IPS-NIHi11 (cell line): ENCODE results near the gene TMEM91.
A peak's percentile ranks its signal among the peaks of the same experiment; 100 is the strongest.
"Not testable (repeated sequence)": the region's sequence is repeated elsewhere in the genome, so short reads cannot be mapped to it uniquely, and the experiment has no call there.

Source experiments
- DNase-seq: peaks from one replicate; pipeline ENCODE4 v3.0.0; 2012; ENCODE audit warnings: mixed read lengths, low spot score

Gene TMEM91

GRCh38 chr19:41376241-41376997, at the start of gene TMEM91:
TSS of gene TMEM91 (plus strand) at chr19:41376533. CDS start at chr19:41378310, 1,777 bp downstream.
- peak; percentile 84 for DNase-seq

- DNase-seq: no peak
Measured at GRCh38 chr19:41327076-41327575, 49.2 kb upstream of the TMEM91 start.

- DNase-seq: peak; percentile 76
Measured at GRCh38 chr19:41327576-41328156, 48.7 kb upstream of the TMEM91 start.

GRCh38 chr19:41328157-41328841, 48.0 kb upstream of the TMEM91 start:
- DNase-seq: no peak

DNA sequence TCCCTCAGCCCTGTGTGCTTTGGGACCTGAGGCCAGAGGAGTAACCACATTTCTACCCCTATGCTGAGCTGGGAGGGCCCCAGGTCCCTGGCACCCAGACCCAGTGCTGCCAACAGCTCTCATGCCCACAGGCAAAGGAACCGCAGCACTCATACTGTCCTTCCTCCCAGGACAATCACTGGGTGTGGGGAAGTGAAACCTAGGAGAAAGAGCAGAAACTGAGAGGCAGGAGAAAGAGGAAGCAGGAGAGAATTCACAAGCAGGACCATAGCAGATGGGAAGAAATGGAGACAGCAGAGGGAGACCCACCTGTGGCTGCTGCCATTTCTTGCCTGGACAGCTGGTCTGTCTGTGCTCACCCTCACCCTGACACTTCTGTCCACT, 47.5 kb upstream of the TMEM91 start:
- no peak for DNase-seq

GRCh38 chr19:41330481-41330880, 45.9 kb upstream of the TMEM91 start:
- DNase-seq: no peak

GRCh38 chr19:41330946-41331678, 45.2 kb upstream of the TMEM91 start:
- no peak for DNase-seq

GRCh38 chr19:41332000-41332399, 44.3 kb upstream of the TMEM91 start:
- no peak for DNase-seq

DNA sequence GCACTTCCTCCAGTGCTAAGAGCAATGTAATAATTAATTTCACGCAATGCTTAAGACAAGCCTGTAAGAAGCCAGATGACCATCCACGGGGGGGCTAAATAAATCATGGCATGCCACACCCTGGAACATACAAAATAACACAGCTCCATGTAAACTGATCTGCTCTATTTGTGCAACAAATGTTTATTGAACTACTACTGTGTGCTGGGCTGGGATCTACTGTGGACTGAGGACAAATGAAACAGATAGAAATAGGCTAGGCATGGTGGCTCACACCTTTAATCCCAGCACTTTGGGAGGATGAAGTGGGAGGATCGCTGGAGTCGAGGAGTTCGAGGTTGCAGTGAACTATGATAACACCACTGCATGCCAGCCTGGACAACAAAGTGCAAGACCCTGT, 43.9 kb upstream of the TMEM91 start:
- DNase-seq: no peak

DNA sequence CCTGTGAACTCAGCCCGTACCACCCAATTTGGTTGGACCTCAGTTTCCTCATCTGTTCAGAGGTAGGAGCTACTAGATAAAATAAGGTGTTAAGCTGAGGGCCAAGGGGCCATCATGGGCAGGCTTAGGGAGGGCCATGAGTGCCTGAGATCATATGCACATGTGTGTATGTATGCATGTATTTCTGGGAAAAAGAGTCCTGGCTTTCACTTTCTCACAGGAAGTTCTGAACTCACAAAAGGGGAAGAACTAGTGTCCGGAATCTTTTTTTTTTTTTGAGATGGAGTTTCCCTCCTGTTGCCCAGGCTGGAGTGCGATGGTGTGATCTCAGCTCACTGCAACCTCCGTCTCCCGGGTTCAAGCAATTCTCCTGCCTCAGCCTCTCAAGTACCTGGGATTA, 41.5 kb upstream of the TMEM91 start:
- DNase-seq: no peak

DNA sequence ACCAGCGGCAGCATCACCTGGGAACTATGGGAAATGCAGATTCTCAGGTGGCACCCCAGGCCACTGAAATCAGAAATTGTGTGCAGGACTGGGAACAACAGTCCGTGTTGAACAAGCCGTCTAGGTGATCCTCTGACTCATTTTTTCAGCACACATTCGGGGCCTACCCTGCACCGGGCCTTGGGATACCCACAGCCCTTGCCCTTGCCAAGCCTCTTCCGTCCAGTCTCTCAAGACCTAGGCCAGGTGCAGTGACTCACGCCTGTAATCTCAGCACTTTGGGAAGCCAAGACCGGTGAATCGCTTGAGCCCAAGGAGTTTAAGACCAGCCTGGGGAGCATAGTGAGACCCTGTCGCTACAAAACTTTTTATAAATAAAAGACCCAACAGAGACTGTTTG, 40.9 kb upstream of the TMEM91 start:
- no peak for DNase-seq

DNA sequence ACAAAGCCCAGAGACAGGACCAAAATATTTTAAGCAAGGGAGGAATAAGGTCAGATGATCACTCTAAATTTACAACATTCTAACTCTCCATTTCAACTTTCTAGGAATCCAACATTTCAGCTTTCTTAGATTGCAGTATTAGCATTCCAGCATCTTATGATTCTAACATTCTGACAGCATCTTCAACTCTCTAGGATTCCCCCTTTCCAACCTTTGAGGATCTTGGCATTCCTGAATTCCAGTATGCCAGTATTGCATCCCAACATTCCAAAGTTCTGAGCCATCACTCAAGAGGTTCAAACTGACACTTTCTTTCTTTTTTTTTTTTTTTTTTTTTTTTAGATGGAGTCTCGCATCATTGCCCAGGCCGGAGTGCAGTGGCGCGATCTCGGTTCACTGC, 36.4 kb upstream of the TMEM91 start:
- DNase-seq: no peak

DNA sequence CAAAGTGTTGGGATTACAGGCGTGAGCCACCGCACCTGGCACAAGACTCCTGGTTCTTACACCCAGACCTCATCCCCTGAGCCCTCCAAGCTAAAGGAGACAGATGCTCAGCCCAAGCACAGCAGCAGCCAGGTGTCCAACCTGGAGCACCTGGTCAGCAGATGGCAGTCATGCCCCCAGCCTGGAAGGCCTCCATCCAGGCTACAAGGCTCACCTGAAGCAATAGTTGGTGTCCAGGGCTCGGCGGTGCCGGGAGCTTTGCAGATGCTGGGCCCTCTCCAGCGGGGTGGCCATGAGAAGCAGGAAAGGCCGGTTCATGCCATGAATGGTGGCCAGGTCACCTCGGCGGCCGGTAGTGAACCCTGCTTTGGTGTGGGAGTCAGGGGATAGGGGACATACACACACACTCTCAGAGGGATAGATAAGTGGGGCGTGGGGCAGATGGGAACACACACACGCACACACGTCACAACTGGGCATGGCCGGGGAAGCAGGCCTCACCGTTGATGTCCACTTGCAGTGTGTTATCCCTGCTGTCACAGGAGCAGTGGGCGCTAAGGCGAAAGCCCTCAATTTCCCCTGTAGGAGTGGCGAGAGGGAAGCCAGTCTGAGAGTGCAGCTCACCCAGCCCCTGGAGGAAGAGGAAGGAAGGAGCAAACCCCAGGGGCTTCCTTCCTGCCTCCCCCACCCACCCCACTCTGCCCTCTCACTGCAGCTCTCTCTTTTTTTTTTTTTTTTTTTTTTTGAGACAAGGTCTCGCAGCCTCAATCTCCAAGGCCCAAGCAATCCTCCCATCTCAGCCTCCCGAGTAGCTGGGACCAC, 34.5 kb upstream of the TMEM91 start:
- DNase-seq: peak; percentile 64

GRCh38 chr19:41344162-41344561, 32.2 kb upstream of the TMEM91 start:
- no peak for DNase-seq

DNA sequence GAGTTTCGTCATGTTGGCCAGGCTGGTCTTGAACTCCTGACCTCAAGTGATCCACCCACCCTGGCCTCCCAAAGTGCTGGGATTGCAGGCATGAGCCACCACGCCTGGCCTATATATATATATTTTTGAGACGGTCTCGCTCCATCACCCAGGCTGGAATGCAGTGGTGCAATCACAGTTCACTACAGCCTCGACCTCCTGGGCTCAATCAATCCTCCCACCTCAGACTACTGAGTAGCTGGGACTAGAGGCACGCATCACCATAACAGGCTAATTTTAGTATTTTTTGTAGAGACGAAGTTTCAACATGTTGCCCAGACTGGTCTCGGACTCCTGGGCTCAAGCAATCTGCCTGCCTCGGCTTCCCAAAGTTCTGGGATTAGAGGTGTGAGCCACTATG, 29.4 kb upstream of the TMEM91 start:
- not testable (repeated sequence) for DNase-seq

DNA sequence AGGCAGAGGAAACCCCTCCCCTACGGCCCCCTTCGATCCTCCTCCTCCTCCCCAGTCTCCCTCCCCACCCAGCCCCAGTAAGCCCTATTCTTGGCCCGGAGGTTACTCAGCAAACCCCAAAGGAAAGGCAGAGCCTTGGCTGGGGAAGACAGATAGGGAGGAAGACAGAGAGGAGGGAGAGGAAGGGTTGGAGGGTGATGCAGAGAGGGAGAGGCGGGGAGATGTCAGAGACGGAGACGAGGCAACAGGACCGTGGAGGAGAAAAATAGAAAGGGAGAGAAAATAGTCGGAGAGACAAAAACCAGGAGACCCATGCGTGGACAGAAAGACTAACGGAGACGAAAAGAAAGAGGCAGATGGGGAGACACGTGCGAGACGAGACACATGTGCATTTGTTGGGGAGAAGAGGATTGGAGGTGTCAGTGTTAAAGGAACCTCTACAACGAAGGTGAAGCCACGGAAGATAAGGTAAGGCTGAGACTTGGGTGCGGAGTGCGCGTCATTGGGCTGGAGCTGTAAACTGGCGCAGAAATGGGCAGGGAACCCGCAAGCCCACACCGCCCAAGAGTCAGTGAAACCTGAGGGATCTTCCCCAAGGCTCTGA, 25.5 kb upstream of the TMEM91 start:
- peak; percentile 18 for DNase-seq

DNA sequence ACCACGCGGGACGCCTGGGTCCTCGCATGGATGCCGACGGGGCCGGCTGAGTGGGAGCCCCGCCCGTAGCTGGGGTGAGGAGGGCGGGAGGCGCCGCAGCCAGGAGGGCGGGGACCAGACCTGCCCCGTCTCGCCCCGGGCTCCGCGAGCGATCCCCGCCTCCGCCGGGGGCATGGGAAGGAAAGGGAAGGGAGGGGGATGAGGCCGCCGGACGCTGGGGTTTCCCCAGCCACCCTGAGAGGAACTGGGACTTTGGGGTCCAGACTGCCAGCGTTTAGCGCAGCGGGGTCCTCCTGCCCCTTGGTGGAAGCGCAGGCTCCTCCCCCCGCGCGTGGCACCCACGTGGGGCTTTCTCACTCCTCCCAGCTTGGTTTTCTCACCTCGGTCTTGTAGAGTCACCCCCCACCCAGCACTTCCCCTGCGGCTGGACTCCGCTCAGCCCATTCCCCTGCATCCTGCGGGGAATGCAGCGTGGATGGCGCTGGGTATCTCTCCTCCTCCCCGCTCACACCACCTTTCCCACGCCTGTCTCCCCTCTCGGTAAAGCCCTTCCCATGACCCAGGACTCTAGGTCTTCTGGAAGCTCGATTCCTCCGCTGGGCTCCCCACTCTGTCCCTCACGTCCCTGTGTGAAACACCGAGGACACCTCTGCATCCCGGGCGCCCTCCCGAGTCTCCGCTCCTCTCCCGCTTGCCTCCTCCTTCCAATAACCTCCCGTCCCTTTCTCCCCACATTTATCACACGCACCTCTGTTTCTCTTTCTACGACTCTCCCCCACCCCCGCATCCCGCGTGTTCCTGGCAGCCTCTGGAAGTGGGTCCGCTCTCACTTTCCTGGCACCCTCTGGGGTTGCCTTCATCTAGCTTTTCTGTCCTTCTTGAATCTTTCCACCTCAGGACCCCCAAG, 24.7 kb upstream of the TMEM91 start:
- DNase-seq: peak; percentile 86

GRCh38 chr19:41352279-41352608, 24.1 kb upstream of the TMEM91 start:
- DNase-seq: no peak

DNA sequence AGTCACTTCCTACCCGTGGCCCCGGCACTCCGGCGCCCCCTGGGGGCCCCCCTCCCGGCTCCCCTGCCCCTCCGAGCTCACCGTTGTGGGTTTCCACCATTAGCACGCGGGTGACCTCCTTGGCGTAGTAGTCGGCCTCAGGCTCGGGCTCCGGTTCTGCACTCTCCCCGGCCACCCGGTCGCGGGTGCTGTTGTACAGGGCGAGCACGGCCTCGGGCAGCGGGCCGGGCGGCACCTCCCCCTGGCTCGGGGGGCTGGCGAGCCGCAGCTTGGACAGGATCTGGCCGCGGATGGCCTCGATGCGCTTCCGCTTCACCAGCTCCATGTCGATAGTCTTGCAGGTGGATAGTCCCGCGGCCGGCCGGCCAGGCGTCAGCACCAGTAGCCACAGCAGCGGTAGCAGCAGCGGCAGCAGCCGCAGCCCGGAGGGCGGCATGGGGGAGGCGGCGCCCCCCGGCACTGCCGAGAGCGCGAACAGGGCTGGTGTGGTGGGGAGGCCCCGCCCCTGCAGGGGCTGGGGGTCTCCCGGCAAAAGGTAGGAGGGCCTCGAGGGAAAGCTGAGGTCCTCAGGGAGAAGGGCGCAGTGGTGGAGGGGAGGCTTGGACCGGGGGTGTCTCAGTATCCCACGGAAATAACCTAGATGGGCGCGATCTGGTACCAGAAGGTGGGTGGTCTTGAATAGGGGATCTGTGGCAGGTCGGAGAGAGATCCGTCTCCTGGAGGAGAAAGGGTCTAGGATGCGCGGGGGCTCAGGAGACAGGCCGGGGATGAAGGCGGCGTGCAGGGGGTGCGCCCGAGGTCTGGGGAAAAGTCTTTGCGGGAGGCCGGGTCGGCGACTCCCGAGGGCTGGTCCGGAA, 23.5 kb upstream of the TMEM91 start:
- peak; percentile 84 for DNase-seq
